Stomach (tissue), 4 donors: ENCODE measurements around the gene NFU1.

Source experiments
- EP300 ChIP-seq: sonication (generic); formaldehyde crosslinking; IDR thresholded peaks from one replicate; pipeline ENCODE4 v1.6.1; 2017; ENCODE audit warnings: antibody characterized with exemption
- POLR2A ChIP-seq, 4 donors: fragments of 450-650 bp; IDR thresholded peaks; one replicate each; pipeline ENCODE4 v1.6.1; 2016; ENCODE audit warnings: antibody characterized with exemption in 4 of 4, control low read depth in 2 of 4, mild to moderate bottlenecking in 1 of 4, moderate library complexity in 1 of 4
- POLR2AphosphoS5 ChIP-seq, 3 donors: sonication (generic); formaldehyde crosslinking; IDR thresholded peaks; one replicate each; pipeline ENCODE4 v1.6.1; 2016; ENCODE audit warnings: antibody characterized with exemption in 3 of 3
- TF ChIP-seq, protein P1 (sequence below), 7 experiments: fragments of 450-650 bp in 4 of 7; fragments of 200-600 bp in 3 of 7; sonication (generic) in 3 of 7; IDR thresholded peaks; one replicate each; pipeline ENCODE4 v1.5.1; 2016 to 2019; ENCODE audit warnings: antibody characterized with exemption in 7 of 7, control low read depth in 2 of 7, mild to moderate bottlenecking in 1 of 7

DNA sequence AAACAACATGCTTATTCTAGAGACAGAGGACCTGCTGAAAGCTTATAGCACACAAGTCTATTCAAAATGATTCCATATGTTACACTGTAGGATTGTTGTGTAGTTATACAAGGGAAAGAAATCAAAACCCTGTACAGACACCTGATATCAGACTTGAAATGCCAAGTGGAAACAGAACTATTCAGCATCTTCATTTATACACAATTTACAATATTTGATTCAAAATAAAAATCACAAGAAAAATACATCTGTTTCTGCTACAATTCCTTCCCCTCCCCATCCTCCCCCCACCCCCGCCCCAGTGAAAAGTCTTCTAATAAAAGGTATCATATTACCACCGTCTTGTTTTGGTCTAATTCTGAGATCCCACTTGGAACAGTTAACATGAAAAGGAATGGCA is 37.5 kb upstream of the NFU1 start:
- TF ChIP-seq POLR2AphosphoS5 (IDR thresholded peaks at IDR 0.05) (no peak), POLR2A (IDR thresholded peaks at IDR 0.05) (no peak), EP300 (no peak)
- TF ChIP-seq, protein P1, sequence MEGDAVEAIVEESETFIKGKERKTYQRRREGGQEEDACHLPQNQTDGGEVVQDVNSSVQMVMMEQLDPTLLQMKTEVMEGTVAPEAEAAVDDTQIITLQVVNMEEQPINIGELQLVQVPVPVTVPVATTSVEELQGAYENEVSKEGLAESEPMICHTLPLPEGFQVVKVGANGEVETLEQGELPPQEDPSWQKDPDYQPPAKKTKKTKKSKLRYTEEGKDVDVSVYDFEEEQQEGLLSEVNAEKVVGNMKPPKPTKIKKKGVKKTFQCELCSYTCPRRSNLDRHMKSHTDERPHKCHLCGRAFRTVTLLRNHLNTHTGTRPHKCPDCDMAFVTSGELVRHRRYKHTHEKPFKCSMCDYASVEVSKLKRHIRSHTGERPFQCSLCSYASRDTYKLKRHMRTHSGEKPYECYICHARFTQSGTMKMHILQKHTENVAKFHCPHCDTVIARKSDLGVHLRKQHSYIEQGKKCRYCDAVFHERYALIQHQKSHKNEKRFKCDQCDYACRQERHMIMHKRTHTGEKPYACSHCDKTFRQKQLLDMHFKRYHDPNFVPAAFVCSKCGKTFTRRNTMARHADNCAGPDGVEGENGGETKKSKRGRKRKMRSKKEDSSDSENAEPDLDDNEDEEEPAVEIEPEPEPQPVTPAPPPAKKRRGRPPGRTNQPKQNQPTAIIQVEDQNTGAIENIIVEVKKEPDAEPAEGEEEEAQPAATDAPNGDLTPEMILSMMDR (IDR thresholded peaks at IDR 0.05) = no peak
